T-cell (primary cell): ENCODE measurements around the gene SEMA3A. TPM values are rescaled to one million over a fixed set of nuclear protein-coding genes. Genes with fewer than 3 reads are reported as not detected.

Source experiments
- ATAC-seq, 4 experiments: fragments of 200-7000 bp in 3 of 4; fragments of 150-1000 bp in 1 of 4; cut with Tn5 transposase; replicated peaks in 1 of 4; 1 replicate in 3 of 4; 2 replicates in 1 of 4; pipeline ENCODE4 v1.10.0; 2021; ENCODE audit warnings: moderate library complexity in 3 of 4, mild to moderate bottlenecking in 2 of 4, moderate number of reproducible peaks in 1 of 4
- CTCF ChIA-PET, 2 donors: fragments of 300-600 bp; sonication (Branson Sonifier 250); formaldehyde crosslinking; loops; one replicate each; lab custom pipeline; 2022; ENCODE audit warnings: antibody characterized with exemption in 2 of 2; lab: Charles Lee
- POLR2A ChIA-PET, 2 donors: fragments of 300-600 bp; sonication (Branson Sonifier 250); formaldehyde crosslinking; loops; one replicate each; lab custom pipeline; 2022; ENCODE audit warnings: antibody characterized with exemption in 2 of 2; lab: Charles Lee
- DNase-seq, 35 experiments: peaks; one replicate each; pipeline versions ENCODE4 v3.0.0 to v3.0.0-alpha.2; 2013 to 2023
- H3K27ac ChIP-seq: one replicate; pipeline ENCODE4 v1.5.1; 2013; ENCODE audit warnings: low read length
- H3K27me3 ChIP-seq, 2 experiments: replicated peaks in 1 of 2; 1 replicate in 1 of 2; 2 replicates in 1 of 2; pipeline versions ENCODE4 v1.6.1 to v1.7.0; 2013; ENCODE audit warnings: low read length in 1 of 2, mixed read lengths in 1 of 2; ENCODE audit not compliant: control insufficient read depth in 2 of 2, insufficient read depth in 2 of 2; ENCODE audit errors: extremely low read depth in 1 of 2
- H3K36me3 ChIP-seq, 2 donors: 1 replicate in 1 of 2; 2 replicates in 1 of 2; pipeline versions ENCODE4 v1.6.1 to v1.7.0; 2013; ENCODE audit warnings: low read length in 1 of 2; ENCODE audit not compliant: control insufficient read depth in 2 of 2, insufficient read depth in 1 of 2; ENCODE audit errors: extremely low read depth in 1 of 2
- H3K4me1 ChIP-seq, 2 experiments: 1 replicate in 1 of 2; 2 replicates in 1 of 2; pipeline versions ENCODE4 v1.6.1 to v1.7.0; 2013; ENCODE audit warnings: low read length in 2 of 2, mixed read lengths in 1 of 2; ENCODE audit not compliant: insufficient read depth in 2 of 2, control insufficient read depth in 1 of 2; ENCODE audit errors: extremely low read depth in 1 of 2
- H3K4me3 ChIP-seq, 2 donors: 1 replicate in 1 of 2; 2 replicates in 1 of 2; pipeline versions ENCODE4 v1.5.1 to v1.7.0; 2013; ENCODE audit warnings: mild to moderate bottlenecking in 2 of 2, low read length in 1 of 2, moderate library complexity in 1 of 2; ENCODE audit not compliant: control insufficient read depth in 1 of 2; ENCODE audit errors: extremely low read depth in 1 of 2
- H3K9me3 ChIP-seq: 2 replicates; pipeline ENCODE4 v1.7.0; 2013
- H3K27ac Mint-ChIP-seq, 2 donors: one replicate each; pipeline ENCODE4 v1.8.0; 2020 to 2021; ENCODE audit warnings: mild to moderate bottlenecking in 2 of 2, mixed read lengths in 2 of 2
- H3K27me3 Mint-ChIP-seq, 2 donors: one replicate each; pipeline ENCODE4 v1.8.0; 2021 to 2022; ENCODE audit warnings: mixed read lengths in 2 of 2
- H3K36me3 Mint-ChIP-seq: one replicate; pipeline ENCODE4 v1.8.0; 2021; ENCODE audit warnings: mixed read lengths
- H3K4me1 Mint-ChIP-seq, 3 donors: one replicate each; pipeline ENCODE4 v1.8.0; 2020 to 2022; ENCODE audit warnings: mixed read lengths in 3 of 3, mild to moderate bottlenecking in 1 of 3
- H3K4me3 Mint-ChIP-seq, 3 donors: one replicate each; pipeline ENCODE4 v1.8.0; 2020 to 2022; ENCODE audit warnings: mild to moderate bottlenecking in 3 of 3, mixed read lengths in 3 of 3, moderate library complexity in 3 of 3
- H3K9me3 Mint-ChIP-seq, 3 donors: one replicate each; pipeline ENCODE4 v1.8.0; 2020 to 2022; ENCODE audit warnings: mixed read lengths in 3 of 3
- WGBS: methylation state at CpG from one replicate; pipeline ENCODE4 v1.1.5; 2013; ENCODE audit warnings: missing lambda C conversion rate; ENCODE audit not compliant: insufficient coverage; 5-methylcytosine and 5-hydroxymethylcytosine counted together
- total RNA-seq, 35 experiments: library from RNA in 6 of 35; stranded (reverse) in 6 of 35; fragments of 120-200 nt in 1 of 35; gene quantifications; one replicate each; pipeline versions ENCODE4 v1.2.1 to v1.2.4 and lab custom pipeline; 2013 to 2026

Gene SEMA3A
- total RNA-seq, 5 donors from 2014 or later (not counting 1 experiment from before 2014, with no cell fraction given), result 0.15 to 1.6 (median 0.53) TPM; not detected in 1

DNA sequence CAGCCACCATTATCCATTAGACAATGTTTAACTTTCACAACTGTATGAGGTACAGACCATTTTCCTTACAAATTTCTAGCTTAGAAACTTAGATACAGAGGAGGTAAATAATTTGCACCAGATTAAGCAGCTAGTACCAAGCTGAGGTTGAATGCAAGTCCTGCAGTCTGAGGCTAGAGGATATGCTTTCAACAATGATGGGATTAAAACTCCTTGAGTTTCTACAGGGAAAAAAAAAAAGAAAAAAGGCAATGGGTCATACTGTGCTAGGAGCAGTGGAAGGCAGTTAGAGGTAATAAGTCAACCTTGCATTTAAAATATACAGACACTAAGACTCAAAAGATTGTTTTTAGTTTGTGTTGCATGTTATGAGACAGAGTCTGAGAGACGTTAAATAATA lies 86.5 kb downstream of the SEMA3A start:
- H3K27ac Mint-ChIP-seq, result no peak overlapping the region
- Histone ChIP-seq H3K9me3 (no peaks in the 10 kb centered on the region), H3K27me3 (no peaks in the 10 kb centered on the region), H3K27ac (no peak overlapping the region), H3K36me3 (no peaks in the 10 kb centered on the region), H3K4me3 (no peak overlapping the region), H3K4me1 (no peaks in the 10 kb centered on the region)
- no peaks in the 10 kb centered on the region for H3K9me3 Mint-ChIP-seq
- POLR2A ChIA-PET, result no interaction called here
- H3K4me1 Mint-ChIP-seq, result peaks cover 0 to 3% (median 3%) of the 10 kb centered on the region in 3 donors
- H3K4me3 Mint-ChIP-seq, result no peak overlapping the region
- no peaks in the 10 kb centered on the region for H3K27me3 Mint-ChIP-seq
- H3K36me3 Mint-ChIP-seq, result no peaks in the 10 kb centered on the region
- DNase-seq (no peak), ATAC-seq (no peak)
- CTCF ChIA-PET, result no interaction called here
- no CpG with 5 or more reads among the region's 1 CpG for WGBS

DNA sequence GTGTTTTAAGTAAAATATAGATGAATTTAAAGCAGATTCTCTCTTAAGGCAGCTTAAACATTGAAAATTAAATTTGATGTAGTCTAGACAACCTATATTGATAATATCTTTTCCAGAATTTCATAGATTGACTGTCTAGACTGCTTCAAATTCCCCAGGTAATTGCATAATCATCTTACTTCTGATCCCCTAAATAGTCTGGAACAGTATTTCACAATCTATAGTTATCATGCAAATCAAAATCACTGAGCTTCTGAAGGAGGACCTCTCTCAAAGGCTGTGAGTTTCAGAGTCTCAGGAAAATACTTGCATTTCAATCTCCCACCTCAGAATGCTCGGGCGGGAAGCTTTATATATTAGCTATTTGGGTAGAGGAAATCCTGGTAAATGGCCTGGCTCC lies 87.3 kb downstream of the SEMA3A start:
- ChIA-PET POLR2A (no interaction called here), CTCF (no interaction called here)
- H3K36me3 ChIP-seq, result no peaks in the 10 kb centered on the region
- H3K9me3 Mint-ChIP-seq, result no peaks in the 10 kb centered on the region
- no peak overlapping the region for H3K27ac Mint-ChIP-seq
- H3K4me1 Mint-ChIP-seq, result peaks cover 0 to 3% (median 3%) of the 10 kb centered on the region in 3 donors
- H3K4me3 ChIP-seq, result no peak overlapping the region
- no peaks in the 10 kb centered on the region for H3K36me3 Mint-ChIP-seq
- no peaks in the 10 kb centered on the region for H3K27me3 ChIP-seq
- no peaks in the 10 kb centered on the region for H3K4me1 ChIP-seq
- no peak overlapping the region for H3K4me3 Mint-ChIP-seq
- no peaks in the 10 kb centered on the region for H3K9me3 ChIP-seq
- no peaks in the 10 kb centered on the region for H3K27me3 Mint-ChIP-seq
- no peak overlapping the region for H3K27ac ChIP-seq
- WGBS, result no CpG with 5 or more reads among the region's 2 CpGs
- DNase-seq, result no peak
- no peak for ATAC-seq

DNA sequence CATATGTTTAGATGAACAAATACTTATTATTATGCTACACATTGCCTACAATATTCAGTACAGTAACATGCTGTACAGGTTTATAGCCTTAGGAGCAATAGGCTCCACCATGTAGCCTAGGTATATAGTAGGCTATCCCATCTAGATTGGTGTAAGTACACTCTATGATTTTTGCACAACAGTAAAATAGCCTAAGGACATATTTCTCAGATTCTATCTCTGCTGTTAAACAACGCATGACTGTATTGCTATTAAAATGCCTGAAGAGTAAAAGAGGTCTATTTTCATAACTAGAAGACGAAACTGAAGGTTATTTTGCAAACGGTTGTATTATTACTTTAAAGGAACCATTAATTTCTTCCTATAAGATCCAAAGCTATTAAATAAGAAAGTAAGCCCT lies 88.3 kb downstream of the SEMA3A start:
- POLR2A ChIA-PET, result no interaction called here
- H3K4me3 ChIP-seq, result no peak overlapping the region
- peaks cover 0 to 3% (median 3%) of the 10 kb centered on the region in 3 donors for H3K4me1 Mint-ChIP-seq
- ATAC-seq (no peak), DNase-seq (no peak)
- no peaks in the 10 kb centered on the region for H3K9me3 Mint-ChIP-seq
- no CpG with 5 or more reads among the region's 3 CpGs for WGBS
- CTCF ChIA-PET, result no interaction called here
- no peak overlapping the region for H3K4me3 Mint-ChIP-seq
- H3K36me3 ChIP-seq, result no peaks in the 10 kb centered on the region
- no peaks in the 10 kb centered on the region for H3K4me1 ChIP-seq
- H3K27me3 ChIP-seq, result no peaks in the 10 kb centered on the region
- no peak overlapping the region for H3K27ac Mint-ChIP-seq
- no peak overlapping the region for H3K27ac ChIP-seq
- no peaks in the 10 kb centered on the region for H3K36me3 Mint-ChIP-seq
- no peaks in the 10 kb centered on the region for H3K9me3 ChIP-seq
- no peaks in the 10 kb centered on the region for H3K27me3 Mint-ChIP-seq

DNA sequence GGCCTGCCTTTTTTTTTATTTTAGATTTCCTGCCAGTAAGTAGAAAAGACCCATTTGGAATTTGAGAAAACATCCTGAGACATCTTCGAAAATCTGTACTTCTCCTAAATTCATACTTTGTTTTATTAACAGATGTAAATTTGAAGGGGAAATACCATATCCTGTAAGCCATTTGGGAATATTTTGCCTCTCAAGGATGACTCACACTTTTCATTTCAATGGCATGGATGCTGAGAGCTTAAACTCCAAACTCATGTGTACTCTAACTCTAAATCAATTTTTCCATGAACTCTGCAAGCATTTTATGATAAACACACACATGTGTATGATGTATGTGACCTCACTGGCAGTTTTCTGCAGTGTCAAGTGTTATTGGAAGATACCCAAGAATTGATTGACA lies 89.0 kb downstream of the SEMA3A start:
- no peak overlapping the region for H3K4me3 Mint-ChIP-seq
- H3K36me3 Mint-ChIP-seq, result no peaks in the 10 kb centered on the region
- CTCF ChIA-PET, result no interaction called here
- no peaks in the 10 kb centered on the region for H3K9me3 ChIP-seq
- no peak overlapping the region for H3K27ac ChIP-seq
- peaks cover 0 to 3% (median 3%) of the 10 kb centered on the region in 3 donors for H3K4me1 Mint-ChIP-seq
- no peak overlapping the region for H3K27ac Mint-ChIP-seq
- ATAC-seq, result no peak
- no peak for DNase-seq
- POLR2A ChIA-PET, result no interaction called here
- no peaks in the 10 kb centered on the region for H3K27me3 ChIP-seq
- H3K4me1 ChIP-seq, result no peaks in the 10 kb centered on the region
- H3K36me3 ChIP-seq, result no peaks in the 10 kb centered on the region
- no CpG with 5 or more reads among the region's 1 CpG for WGBS
- no peaks in the 10 kb centered on the region for H3K9me3 Mint-ChIP-seq
- no peak overlapping the region for H3K4me3 ChIP-seq
- no peaks in the 10 kb centered on the region for H3K27me3 Mint-ChIP-seq

DNA sequence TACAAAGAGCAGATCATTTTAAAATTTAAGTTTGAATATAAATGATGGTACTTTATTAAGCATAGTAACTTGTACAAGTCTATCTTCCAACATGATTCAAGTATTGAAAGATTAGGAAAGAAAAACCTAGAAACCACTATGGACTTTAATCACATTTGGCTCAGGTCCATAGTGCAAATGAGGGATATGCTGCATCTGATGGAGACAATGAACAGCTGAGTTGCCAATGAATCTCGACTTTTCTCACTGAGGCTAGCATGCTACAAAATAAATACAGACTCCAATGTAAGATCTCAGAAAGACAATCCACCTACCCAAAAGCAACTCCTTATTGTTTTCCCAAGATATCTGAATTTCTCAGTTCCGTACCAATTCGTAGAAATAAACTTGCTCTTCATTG lies 89.8 kb downstream of the SEMA3A start:
- POLR2A ChIA-PET, result no interaction called here
- no peaks in the 10 kb centered on the region for H3K9me3 ChIP-seq
- H3K27me3 ChIP-seq, result no peaks in the 10 kb centered on the region
- Mint-ChIP-seq H3K4me1 (peaks cover 0 to 3% (median 3%) of the 10 kb centered on the region in 3 donors), H3K27ac (no peak overlapping the region), H3K27me3 (no peaks in the 10 kb centered on the region), H3K4me3 (no peak overlapping the region), H3K9me3 (no peaks in the 10 kb centered on the region), H3K36me3 (no peaks in the 10 kb centered on the region)
- no peak overlapping the region for H3K27ac ChIP-seq
- H3K4me1 ChIP-seq, result no peaks in the 10 kb centered on the region
- ATAC-seq (no peak), DNase-seq (no peak)
- CTCF ChIA-PET, result no interaction called here
- H3K36me3 ChIP-seq, result no peaks in the 10 kb centered on the region
- no peak overlapping the region for H3K4me3 ChIP-seq
- no CpG with 5 or more reads among the region's 3 CpGs for WGBS

DNA sequence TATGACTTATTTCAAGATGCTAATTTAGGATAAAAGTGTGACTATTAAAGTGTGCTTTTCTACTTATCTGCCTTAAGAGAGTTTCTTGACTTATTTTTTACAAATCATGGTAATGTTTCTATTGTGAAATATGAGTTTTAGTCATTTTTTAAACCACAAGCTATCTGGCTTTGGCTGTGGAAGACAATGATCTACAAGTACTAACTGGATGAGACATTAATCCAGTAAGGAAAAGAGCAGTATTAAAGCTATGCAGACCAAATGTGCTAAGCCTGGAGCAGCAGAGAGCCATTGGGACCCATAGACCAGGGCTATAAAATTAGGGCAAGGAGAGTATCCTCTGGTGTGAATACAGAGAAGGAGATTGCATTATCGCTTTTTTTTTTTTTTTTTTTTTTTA lies 92.4 kb downstream of the SEMA3A start:
- ATAC-seq, result no peak
- WGBS, result no CpG with 5 or more reads among the region's 1 CpG
- Mint-ChIP-seq H3K27me3 (no peaks in the 10 kb centered on the region), H3K36me3 (no peaks in the 10 kb centered on the region), H3K27ac (no peak overlapping the region), H3K4me3 (no peak overlapping the region), H3K9me3 (no peaks in the 10 kb centered on the region), H3K4me1 (peaks cover 0 to under 1% (median 0%) of the 10 kb centered on the region in 3 donors)
- CTCF ChIA-PET, result interaction anchor here in 1 of 2 donors (0.5 kb wide), 1 partner anchor 62 kb away, joined by 6 read pairs; no protein-coding TSS in a partner anchor
- no peaks in the 10 kb centered on the region for H3K27me3 ChIP-seq
- H3K4me1 ChIP-seq, result peaks cover 0 to under 1% of the 10 kb centered on the region in 2 experiments
- H3K9me3 ChIP-seq, result no peaks in the 10 kb centered on the region
- H3K36me3 ChIP-seq, result no peaks in the 10 kb centered on the region
- POLR2A ChIA-PET, result no interaction called here
- DNase-seq, result no peak
- H3K27ac ChIP-seq, result no peak overlapping the region
- H3K4me3 ChIP-seq, result no peak overlapping the region

DNA sequence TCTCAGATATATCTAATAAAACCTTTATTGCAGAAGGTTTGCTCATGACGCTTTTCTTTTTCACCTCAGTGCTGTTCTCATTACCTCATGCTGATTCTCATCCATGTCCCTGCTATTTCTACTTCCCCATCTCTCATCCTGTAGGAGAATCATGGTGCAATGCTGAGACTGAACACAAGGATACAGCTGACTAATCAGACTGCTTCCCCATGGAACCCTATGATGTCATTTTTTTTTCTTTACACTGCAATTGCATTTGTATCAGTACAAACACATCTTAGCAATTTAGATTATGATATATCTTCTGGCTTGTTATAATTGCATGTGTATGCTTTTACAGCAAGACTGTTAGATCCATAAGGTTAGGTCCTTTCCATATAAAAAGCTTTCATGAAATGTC lies 93.7 kb downstream of the SEMA3A start:
- WGBS, result no CpG with 5 or more reads among the region's 1 CpG
- CTCF ChIA-PET, result no interaction called here

More for the DNA sequence above, 93.7 kb downstream of the SEMA3A start:
- Histone ChIP-seq H3K36me3 (no peaks in the 10 kb centered on the region), H3K27ac (no peak overlapping the region), H3K4me1 (peaks cover 0 to 13% of the 10 kb centered on the region in 2 experiments), H3K9me3 (no peaks in the 10 kb centered on the region), H3K4me3 (no peak overlapping the region), H3K27me3 (no peaks in the 10 kb centered on the region)
- no peaks in the 10 kb centered on the region for H3K36me3 Mint-ChIP-seq
- H3K27ac Mint-ChIP-seq, result no peak overlapping the region
- DNase-seq (no peak), ATAC-seq (no peak)
- H3K9me3 Mint-ChIP-seq, result no peaks in the 10 kb centered on the region
- H3K4me3 Mint-ChIP-seq, result no peak overlapping the region
- H3K27me3 Mint-ChIP-seq, result no peaks in the 10 kb centered on the region
- POLR2A ChIA-PET, result no interaction called here
- peaks cover 0 to 9% (median 5%) of the 10 kb centered on the region in 3 donors for H3K4me1 Mint-ChIP-seq
